Loucy (cell line): ENCODE data around the gene TRANK1.

Source experiments
- H2AFZ ChIP-seq: fragments of 200-600 bp; sonication (generic); 2 replicates; pipeline ENCODE4 v1.6.0; 2016; ENCODE audit warnings: antibody characterized with exemption, mild to moderate bottlenecking, low read length, moderate library complexity
- H3F3A ChIP-seq: fragments of 200-600 bp; 2 replicates; pipeline ENCODE4 v1.6.0; 2016; ENCODE audit warnings: antibody characterized with exemption, low read depth, mild to moderate bottlenecking
- H3K27me3 ChIP-seq: fragments of 200-600 bp; sonication (generic); 2 replicates; pipeline ENCODE4 v1.6.1; 2014; ENCODE audit warnings: low read length, mild to moderate bottlenecking; ENCODE audit not compliant: insufficient read depth, poor library complexity, severe bottlenecking
- H3K36me3 ChIP-seq: fragments of 200-600 bp; sonication (generic); 2 replicates; pipeline ENCODE4 v1.6.1; 2016; ENCODE audit warnings: low read length; ENCODE audit not compliant: insufficient read depth
- H3K4me1 ChIP-seq: fragments of 200-600 bp; sonication (generic); 2 replicates; pipeline ENCODE4 v1.5.1; 2014; ENCODE audit warnings: low read length, mild to moderate bottlenecking; ENCODE audit not compliant: insufficient read depth, poor library complexity, severe bottlenecking
- H3K4me2 ChIP-seq: fragments of 200-600 bp; sonication (generic); 2 replicates; pipeline ENCODE4 v1.6.0; 2014; ENCODE audit warnings: antibody characterized with exemption, low read length, low read depth, mild to moderate bottlenecking; ENCODE audit not compliant: poor library complexity, severe bottlenecking
- H3K4me3 ChIP-seq: fragments of 200-600 bp; sonication (generic); 2 replicates; pipeline ENCODE4 v1.5.1; 2014; ENCODE audit warnings: low read length, mild to moderate bottlenecking, mixed read lengths; ENCODE audit not compliant: poor library complexity, severe bottlenecking
- H3K79me2 ChIP-seq: fragments of 200-600 bp; sonication (generic); 2 replicates; pipeline ENCODE4 v1.6.1; 2014; ENCODE audit warnings: low read length; ENCODE audit not compliant: insufficient read depth
- H3K9ac ChIP-seq: fragments of 200-600 bp; sonication (generic); 2 replicates; pipeline ENCODE4 v1.6.0; 2014; ENCODE audit warnings: mild to moderate bottlenecking, low read depth, low read length, moderate library complexity; ENCODE audit not compliant: poor library complexity, severe bottlenecking
- H3K9me2 ChIP-seq: fragments of 200-600 bp; sonication (generic); replicated peaks from 2 replicates; pipeline ENCODE4 v1.6.1; 2016; ENCODE audit warnings: low read depth, low read length, mixed read lengths
- H3K9me3 ChIP-seq: fragments of 200-600 bp; sonication (generic); 2 replicates; pipeline ENCODE4 v1.6.1; 2014; ENCODE audit warnings: mild to moderate bottlenecking, antibody characterized with exemption, low read length, low read depth; ENCODE audit not compliant: insufficient read depth
- H4K20me1 ChIP-seq: fragments of 200-600 bp; sonication (generic); 2 replicates; pipeline ENCODE4 v1.6.0; 2014; ENCODE audit warnings: antibody characterized with exemption, low read length, mild to moderate bottlenecking; ENCODE audit not compliant: insufficient read depth, poor library complexity, severe bottlenecking
- CTCF ChIP-seq: fragments of 200-600 bp; sonication (generic); conservative IDR thresholded peaks from 2 replicates; pipeline ENCODE4 v1.5.1; 2014; ENCODE audit warnings: mild to moderate bottlenecking, antibody characterized with exemption, low read length
- EZH2phosphoT487 ChIP-seq: fragments of 200-600 bp; IDR thresholded peaks from 2 replicates; pipeline ENCODE4 v1.6.1; 2018; ENCODE audit warnings: antibody characterized with exemption, mild to moderate bottlenecking, moderate library complexity, borderline replicate concordance

The TRANK1 gene

DNA sequence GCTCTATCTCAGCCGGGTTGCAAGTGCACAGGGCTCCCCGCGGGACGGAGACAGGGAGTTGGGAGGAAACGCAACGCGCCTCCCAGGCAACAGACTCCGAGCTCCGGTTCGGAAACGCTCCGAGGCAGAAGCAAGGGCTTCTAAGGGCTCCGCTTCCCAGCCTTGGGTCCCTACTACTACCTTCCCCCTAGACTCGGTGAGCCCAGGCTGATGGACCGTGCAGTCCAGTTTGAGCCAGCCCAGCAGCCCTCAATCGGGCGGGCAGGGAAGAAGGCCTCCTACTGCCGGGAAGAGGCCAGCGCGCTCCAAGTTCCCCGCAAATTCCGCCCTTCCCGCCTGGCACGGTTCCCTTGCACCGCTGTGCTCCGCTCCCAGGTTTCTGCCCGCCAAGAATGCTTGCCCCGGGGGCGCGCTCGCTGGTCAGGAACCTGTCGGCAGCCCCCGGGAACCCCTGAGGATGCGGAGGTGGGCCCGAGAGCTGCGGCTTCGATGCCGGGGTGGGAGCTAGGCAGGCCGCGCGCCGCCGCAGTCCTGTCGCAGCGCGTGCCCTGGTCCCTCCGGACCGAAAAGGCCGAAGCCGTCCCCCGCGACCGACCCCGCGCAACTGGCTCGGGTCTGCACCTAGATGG is 728 bp downstream of the TRANK1 start:
- H3K79me2 ChIP-seq: no peaks in the 10 kb centered on the region
- no peaks in the 10 kb centered on the region for H3K9me2 ChIP-seq
- H3K4me2 ChIP-seq: peak overlapping the region; percentile 79
- H3K36me3 ChIP-seq: no peaks in the 10 kb centered on the region
- H2AFZ ChIP-seq: peak overlapping the region; percentile 95
- peak overlapping the region; percentile 81 for H3K9ac ChIP-seq
- H3F3A ChIP-seq: no peaks in the 10 kb centered on the region
- H3K9me3 ChIP-seq: no peaks in the 10 kb centered on the region; the same call in 1 of the 2 replicates
- peak overlapping the region; percentile 73 for H3K4me3 ChIP-seq
- H3K27me3 ChIP-seq: peaks cover 5% of the 10 kb centered on the region
- no peak for TF ChIP-seq CTCF
- no peak for TF ChIP-seq EZH2phosphoT487
- no peaks in the 10 kb centered on the region for H4K20me1 ChIP-seq
- peaks cover 6% of the 10 kb centered on the region for H3K4me1 ChIP-seq

DNA sequence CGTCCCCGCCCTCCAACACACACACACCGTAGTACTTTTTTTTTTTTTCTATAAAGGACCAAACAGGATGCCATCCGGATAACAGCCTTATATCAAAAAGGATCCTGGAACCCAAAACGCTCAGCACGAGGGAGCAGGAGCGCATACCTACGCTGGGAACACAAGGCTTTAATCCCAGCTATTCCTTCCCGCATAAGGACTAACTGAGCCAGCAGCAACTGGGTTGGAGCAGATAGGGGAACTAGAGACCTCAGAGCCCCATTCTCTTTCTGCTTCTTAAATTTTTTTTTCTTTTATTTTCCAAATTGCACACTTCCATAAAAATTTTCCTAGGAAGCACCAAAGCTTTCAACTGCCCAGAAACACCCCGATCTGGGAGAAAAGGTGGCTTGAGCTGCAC is 1.3 kb downstream of the TRANK1 start:
- H3K4me3 ChIP-seq: peak overlapping the region; percentile 73
- H3K79me2 ChIP-seq: no peaks in the 10 kb centered on the region
- H3K4me1 ChIP-seq: peaks cover 6% of the 10 kb centered on the region
- no peaks in the 10 kb centered on the region for H3K9me2 ChIP-seq
- peak overlapping the region; percentile 95 for H2AFZ ChIP-seq
- H3K27me3 ChIP-seq: peaks cover 5% of the 10 kb centered on the region
- TF ChIP-seq EZH2phosphoT487 (no peak), CTCF (no peak)
- H3K9me3 ChIP-seq: no peaks in the 10 kb centered on the region; the same call in 1 of the 2 replicates
- H3K9ac ChIP-seq: peak overlapping the region; percentile 81
- H3F3A ChIP-seq: no peaks in the 10 kb centered on the region
- no peaks in the 10 kb centered on the region for H3K36me3 ChIP-seq
- H4K20me1 ChIP-seq: no peaks in the 10 kb centered on the region
- H3K4me2 ChIP-seq: peak overlapping the region; percentile 79

GRCh38 chr3:36942638-36943248 is 2.1 kb downstream of the TRANK1 start:
- Histone ChIP-seq H3F3A (no peaks in the 10 kb centered on the region), H2AFZ (no peak overlapping the region), H3K9me3 (no peaks in the 10 kb centered on the region), H3K27me3 (peaks cover 5% of the 10 kb centered on the region), H3K4me2 (no peak overlapping the region), H3K36me3 (no peaks in the 10 kb centered on the region), H3K4me3 (no peak overlapping the region), H3K4me1 (peaks cover 6% of the 10 kb centered on the region), H4K20me1 (no peaks in the 10 kb centered on the region), H3K9me2 (no peaks in the 10 kb centered on the region), H3K79me2 (no peaks in the 10 kb centered on the region), H3K9ac (no peak overlapping the region)
- TF ChIP-seq EZH2phosphoT487 (no peak), CTCF (no peak)
